Mammary epithelial cell (primary cell): ENCODE results near the gene TNNT3.

ENCODE experiments used
- CTCF ChIP-seq, 2 donors: IDR thresholded peaks in 1 of 2; conservative IDR thresholded peaks in 1 of 2; 2 replicates each; pipeline ENCODE4 v1.5.1; 2011 to 2012; ENCODE audit warnings: inconsistent platforms in 2 of 2, low read length in 2 of 2, mild to moderate bottlenecking in 2 of 2, control low read depth in 1 of 2, low read depth in 1 of 2; ENCODE audit not compliant: insufficient read depth in 1 of 2; ENCODE audit errors: extremely low read depth in 1 of 2
- EZH2 ChIP-seq: IDR thresholded peaks from 2 replicates; pipeline ENCODE4 v1.6.1; 2012; ENCODE audit warnings: low read length, inconsistent platforms, borderline replicate concordance

GRCh38 chr11:1884303-1884700, 35.2 kb upstream of the TNNT3 start:
- no peak for TF ChIP-seq EZH2
- no peak for TF ChIP-seq CTCF (conservative IDR thresholded peaks at IDR 0.05 in 1 of 2, IDR thresholded peaks at IDR 0.05 in 1 of 2; ENCODE audit: extremely low read depth in 1 of 2, insufficient read depth in 1 of 2, low read depth in 1 of 2, low read length in 2 of 2)
